SH-SY5Y (cell line): ENCODE measurements around the gene SLC25A25.

ENCODE experiments used
- GATA2 ChIP-seq: IDR thresholded peaks from 2 replicates; pipeline ENCODE4 v1.6.1; 2011; ENCODE audit warnings: mild to moderate bottlenecking, low read depth, low read length
- GATA3 ChIP-seq: IDR thresholded peaks from 2 replicates; pipeline ENCODE4 v1.6.1; 2011; ENCODE audit warnings: low read depth, mild to moderate bottlenecking, low read length, moderate library complexity

The SLC25A25 gene

GRCh38 chr9:128085943-128086342, 17.9 kb downstream of the SLC25A25 start:
- TF ChIP-seq GATA3 (no peak), GATA2 (no peak)

- no peak for TF ChIP-seq GATA2
- TF ChIP-seq GATA3: no peak
Observed at GRCh38 chr9:128087262-128087661, 19.2 kb downstream of the SLC25A25 start.

DNA sequence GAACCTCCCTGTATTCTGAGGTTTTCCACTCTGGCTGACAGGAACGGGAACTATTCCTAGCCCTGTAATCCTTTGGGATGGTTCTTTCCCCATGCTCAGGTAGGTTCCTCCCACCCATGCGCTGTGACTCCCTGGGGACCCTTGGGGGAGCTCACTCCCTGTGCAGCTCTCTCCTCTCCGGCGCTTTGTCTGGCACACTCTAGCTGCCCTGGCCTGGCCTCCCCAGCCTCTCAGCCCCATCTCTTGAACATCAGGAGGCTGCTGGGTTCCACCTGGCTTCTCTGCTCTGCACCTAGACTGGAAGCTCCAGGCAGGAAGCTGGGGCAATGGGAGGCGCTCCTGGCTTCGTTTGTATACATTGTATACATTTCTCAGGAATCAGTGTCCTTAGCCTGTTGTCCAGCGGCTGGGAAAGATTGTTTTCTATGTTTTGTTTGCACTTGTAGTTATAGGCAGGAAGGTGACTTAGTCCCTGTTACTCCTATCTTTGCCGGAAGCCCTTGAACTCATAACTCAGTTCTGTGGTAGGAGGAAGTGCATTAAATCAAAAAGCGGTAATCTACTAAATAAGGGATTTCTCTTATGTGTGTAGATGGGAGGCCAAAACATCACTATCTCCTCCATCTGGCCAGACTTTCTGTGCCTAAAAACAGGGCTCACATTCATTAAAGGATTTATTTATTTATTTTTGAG, 20.4 kb downstream of the SLC25A25 start:
- TF ChIP-seq GATA3 (no peak), GATA2 (no peak)

DNA sequence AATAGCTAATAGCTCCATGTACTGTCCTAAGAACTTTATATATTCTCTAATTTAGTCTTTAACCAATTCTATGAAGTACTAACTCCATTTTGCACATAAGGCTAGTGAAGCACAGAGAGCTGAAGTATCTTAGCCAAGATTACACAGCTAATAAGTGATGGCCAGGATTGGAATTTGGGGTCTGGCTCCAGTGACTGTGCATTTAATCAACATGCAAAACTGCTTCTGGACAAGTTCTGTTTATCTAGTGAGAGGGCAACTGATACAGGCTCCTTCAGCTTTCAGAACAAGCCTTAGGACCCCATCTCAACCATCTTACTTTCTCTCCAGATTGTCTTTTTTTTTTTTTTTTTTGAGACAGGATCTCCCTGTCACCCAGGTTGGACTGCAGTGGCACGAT, 21.3 kb downstream of the SLC25A25 start:
- TF ChIP-seq GATA3: no peak
- no peak for TF ChIP-seq GATA2

- TF ChIP-seq GATA2 (no peak), GATA3 (no peak)
Observed at GRCh38 chr9:128091144-128091543, 23.1 kb downstream of the SLC25A25 start.

GRCh38 chr9:128091571-128091970, 23.5 kb downstream of the SLC25A25 start:
- TF ChIP-seq GATA2: no peak
- TF ChIP-seq GATA3: no peak

GRCh38 chr9:128092199-128092977, 24.4 kb downstream of the SLC25A25 start:
- TF ChIP-seq GATA2: no peak
- no peak for TF ChIP-seq GATA3

DNA sequence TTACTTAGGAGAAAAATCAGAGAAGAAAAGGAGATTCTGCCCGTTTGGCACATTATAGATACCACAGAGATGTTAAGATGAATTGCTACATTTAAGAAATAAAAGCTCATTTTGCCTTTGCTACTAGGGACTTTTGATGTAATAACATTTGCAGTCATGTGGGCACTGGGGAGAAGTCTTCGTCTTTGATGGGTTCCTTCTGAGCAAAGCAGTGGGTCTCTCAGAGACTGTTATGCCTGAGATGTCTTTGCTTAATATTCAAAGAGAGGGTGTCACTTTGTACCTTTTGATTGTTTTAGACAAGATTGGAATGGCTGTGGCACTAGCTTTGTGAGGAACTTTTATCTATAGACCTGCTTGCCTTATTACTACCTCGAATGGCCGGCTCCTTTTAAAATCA, 25.0 kb downstream of the SLC25A25 start:
- no peak for TF ChIP-seq GATA2
- no peak for TF ChIP-seq GATA3

DNA sequence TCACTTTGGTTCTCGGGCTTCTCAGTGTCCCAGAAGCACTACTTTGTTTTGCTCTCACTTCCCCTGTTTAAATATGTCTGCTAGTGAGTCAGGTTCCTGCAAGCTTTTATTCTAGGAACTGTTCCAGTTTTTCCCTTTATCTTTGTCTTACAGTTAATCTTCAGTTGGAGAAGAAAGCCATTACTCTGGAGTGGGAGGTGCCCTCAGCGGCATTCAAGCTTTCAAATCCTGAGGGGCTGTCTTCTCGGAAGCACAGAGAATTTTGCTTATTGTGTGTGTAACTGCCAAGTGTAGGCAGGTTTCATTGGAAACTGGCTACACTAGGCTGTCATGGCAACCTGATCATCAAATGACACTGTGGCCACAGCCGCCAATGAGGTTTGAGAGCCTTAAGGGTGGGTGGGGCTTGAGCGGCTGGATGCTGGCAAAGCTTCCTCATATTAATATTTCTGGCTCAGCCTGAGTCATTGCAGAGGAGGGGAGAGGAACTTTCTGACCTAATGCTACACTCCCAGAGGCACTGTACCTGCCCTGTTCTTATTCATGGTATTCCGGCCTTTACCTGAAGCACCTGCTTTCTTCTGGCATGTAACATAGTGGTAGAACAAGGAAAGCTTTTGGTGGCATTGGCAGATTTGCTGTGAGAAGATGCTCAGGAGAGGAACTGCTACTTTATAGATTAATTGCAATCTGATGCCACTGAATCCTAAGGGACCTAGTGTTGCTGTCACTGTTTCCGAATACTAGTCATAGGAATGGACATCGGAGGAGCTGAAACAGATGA, 26.3 kb downstream of the SLC25A25 start:
- TF ChIP-seq GATA3 (no peak), GATA2 (no peak)

GRCh38 chr9:128094950-128095544, 27.0 kb downstream of the SLC25A25 start:
- no peak for TF ChIP-seq GATA2
- TF ChIP-seq GATA3: no peak

GRCh38 chr9:128096616-128097536, 28.8 kb downstream of the SLC25A25 start:
- TF ChIP-seq GATA2 (no peak), GATA3 (no peak)

GRCh38 chr9:128097543-128098296, 29.7 kb downstream of the SLC25A25 start:
- TF ChIP-seq GATA3 (no peak), GATA2 (no peak)
